HL-60 (cell line): ENCODE measurements around the gene CFAP45.
"Not testable (repeated sequence)": the region's sequence is repeated elsewhere in the genome, so short reads cannot be mapped to it uniquely, and the experiment has no call there.

Experiments used
- DNase-seq, 2 experiments: peaks; one replicate each; pipeline ENCODE4 v3.0.0-alpha.2; 2010 to 2020; ENCODE audit warnings: low read depth in 1 of 2, low spot score in 1 of 2
- H3K27ac ChIP-seq: fragments of 250-450 bp; sonication (Bioruptor Pico); replicated peaks from 2 replicates; pipeline ENCODE4 v1.5.1; 2020; ENCODE audit warnings: mild to moderate bottlenecking, moderate library complexity
- H3K27me3 ChIP-seq: fragments of 250-450 bp; sonication (Bioruptor Pico); 2 replicates; pipeline ENCODE4 v1.5.1; 2021; ENCODE audit warnings: mild to moderate bottlenecking, moderate library complexity; ENCODE audit not compliant: insufficient read depth, poor library complexity, severe bottlenecking
- H3K4me3 ChIP-seq: replicated peaks from 2 replicates; pipeline ENCODE4 v1.5.1; 2011; ENCODE audit warnings: mild to moderate bottlenecking, control low read depth, low read length; ENCODE audit not compliant: insufficient read depth
- GABPA ChIP-seq: IDR thresholded peaks from 2 replicates; pipeline ENCODE4 v1.6.1; 2012; ENCODE audit warnings: low read depth
- POLR2AphosphoS5 ChIP-seq: IDR thresholded peaks from 2 replicates; pipeline ENCODE4 v1.6.1; 2012; ENCODE audit warnings: low read depth
- SPI1 ChIP-seq: IDR thresholded peaks from 2 replicates; pipeline ENCODE4 v1.6.1; 2012; ENCODE audit warnings: low read depth, mild to moderate bottlenecking, borderline replicate concordance
- TF ChIP-seq, protein P1 (sequence below): IDR thresholded peaks from 2 replicates; pipeline ENCODE4 v1.6.1; 2012; ENCODE audit warnings: low read depth; ENCODE audit not compliant: insufficient replicate concordance
- TF ChIP-seq, protein P2 (sequence below): IDR thresholded peaks from one replicate; pipeline ENCODE4 v1.5.1; 2011; ENCODE audit warnings: low read length, control low read depth, inconsistent platforms; ENCODE audit not compliant: insufficient read depth

Gene CFAP45

GRCh38 chr1:159900755-159901360 lies 893 bp upstream of the CFAP45 start:
- TF ChIP-seq, protein P1, sequence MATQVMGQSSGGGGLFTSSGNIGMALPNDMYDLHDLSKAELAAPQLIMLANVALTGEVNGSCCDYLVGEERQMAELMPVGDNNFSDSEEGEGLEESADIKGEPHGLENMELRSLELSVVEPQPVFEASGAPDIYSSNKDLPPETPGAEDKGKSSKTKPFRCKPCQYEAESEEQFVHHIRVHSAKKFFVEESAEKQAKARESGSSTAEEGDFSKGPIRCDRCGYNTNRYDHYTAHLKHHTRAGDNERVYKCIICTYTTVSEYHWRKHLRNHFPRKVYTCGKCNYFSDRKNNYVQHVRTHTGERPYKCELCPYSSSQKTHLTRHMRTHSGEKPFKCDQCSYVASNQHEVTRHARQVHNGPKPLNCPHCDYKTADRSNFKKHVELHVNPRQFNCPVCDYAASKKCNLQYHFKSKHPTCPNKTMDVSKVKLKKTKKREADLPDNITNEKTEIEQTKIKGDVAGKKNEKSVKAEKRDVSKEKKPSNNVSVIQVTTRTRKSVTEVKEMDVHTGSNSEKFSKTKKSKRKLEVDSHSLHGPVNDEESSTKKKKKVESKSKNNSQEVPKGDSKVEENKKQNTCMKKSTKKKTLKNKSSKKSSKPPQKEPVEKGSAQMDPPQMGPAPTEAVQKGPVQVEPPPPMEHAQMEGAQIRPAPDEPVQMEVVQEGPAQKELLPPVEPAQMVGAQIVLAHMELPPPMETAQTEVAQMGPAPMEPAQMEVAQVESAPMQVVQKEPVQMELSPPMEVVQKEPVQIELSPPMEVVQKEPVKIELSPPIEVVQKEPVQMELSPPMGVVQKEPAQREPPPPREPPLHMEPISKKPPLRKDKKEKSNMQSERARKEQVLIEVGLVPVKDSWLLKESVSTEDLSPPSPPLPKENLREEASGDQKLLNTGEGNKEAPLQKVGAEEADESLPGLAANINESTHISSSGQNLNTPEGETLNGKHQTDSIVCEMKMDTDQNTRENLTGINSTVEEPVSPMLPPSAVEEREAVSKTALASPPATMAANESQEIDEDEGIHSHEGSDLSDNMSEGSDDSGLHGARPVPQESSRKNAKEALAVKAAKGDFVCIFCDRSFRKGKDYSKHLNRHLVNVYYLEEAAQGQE, result no peak
- no peak for TF ChIP-seq SPI1
- TF ChIP-seq POLR2AphosphoS5, result no peak
- TF ChIP-seq, protein P2, sequence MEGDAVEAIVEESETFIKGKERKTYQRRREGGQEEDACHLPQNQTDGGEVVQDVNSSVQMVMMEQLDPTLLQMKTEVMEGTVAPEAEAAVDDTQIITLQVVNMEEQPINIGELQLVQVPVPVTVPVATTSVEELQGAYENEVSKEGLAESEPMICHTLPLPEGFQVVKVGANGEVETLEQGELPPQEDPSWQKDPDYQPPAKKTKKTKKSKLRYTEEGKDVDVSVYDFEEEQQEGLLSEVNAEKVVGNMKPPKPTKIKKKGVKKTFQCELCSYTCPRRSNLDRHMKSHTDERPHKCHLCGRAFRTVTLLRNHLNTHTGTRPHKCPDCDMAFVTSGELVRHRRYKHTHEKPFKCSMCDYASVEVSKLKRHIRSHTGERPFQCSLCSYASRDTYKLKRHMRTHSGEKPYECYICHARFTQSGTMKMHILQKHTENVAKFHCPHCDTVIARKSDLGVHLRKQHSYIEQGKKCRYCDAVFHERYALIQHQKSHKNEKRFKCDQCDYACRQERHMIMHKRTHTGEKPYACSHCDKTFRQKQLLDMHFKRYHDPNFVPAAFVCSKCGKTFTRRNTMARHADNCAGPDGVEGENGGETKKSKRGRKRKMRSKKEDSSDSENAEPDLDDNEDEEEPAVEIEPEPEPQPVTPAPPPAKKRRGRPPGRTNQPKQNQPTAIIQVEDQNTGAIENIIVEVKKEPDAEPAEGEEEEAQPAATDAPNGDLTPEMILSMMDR, result no peak
- TF ChIP-seq GABPA, result no peak
- no peak overlapping the region for H3K4me3 ChIP-seq
- DNase-seq, result no peak

DNA sequence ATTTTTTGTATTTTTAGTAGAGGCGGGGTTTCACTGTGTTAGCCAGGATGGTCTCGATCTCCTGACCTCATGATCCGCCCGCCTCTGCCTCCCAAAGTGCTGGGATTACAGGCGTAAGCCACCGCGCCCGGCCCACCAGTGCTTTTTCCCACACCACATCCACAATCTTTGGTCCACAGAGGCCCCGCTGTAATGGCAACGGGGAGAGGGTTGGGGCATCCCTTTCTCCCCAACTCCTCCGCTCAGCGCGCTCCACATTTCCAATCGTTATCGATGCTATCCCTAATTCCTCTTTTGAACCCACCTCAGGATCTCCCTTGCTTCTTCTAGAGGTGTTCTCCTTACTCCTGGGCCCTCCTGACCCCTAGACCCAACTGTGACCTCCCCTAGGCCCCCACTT lies 331 bp downstream of the CFAP45 start:
- not testable (repeated sequence) for H3K27ac ChIP-seq, H3K4me3 ChIP-seq, H3K27me3 ChIP-seq, DNase-seq

More at GRCh38 chr1:159900755-159901360, 893 bp upstream of the CFAP45 start:
- Histone ChIP-seq H3K27ac (no peak overlapping the region; the same call in 1 of the 2 replicates), H3K27me3 (no peaks in the 10 kb centered on the region)

- Histone ChIP-seq H3K4me3 (no peak overlapping the region), H3K27me3 (no peaks in the 10 kb centered on the region), H3K27ac (peak overlapping the region; percentile 49)
- TF ChIP-seq, protein P2, result no peak
- TF ChIP-seq, protein P1, result no peak
- TF ChIP-seq POLR2AphosphoS5, result no peak
- TF ChIP-seq SPI1, result no peak
- TF ChIP-seq GABPA, result no peak
- no peak for DNase-seq
Measured at GRCh38 chr1:159898527-159898926, 1.4 kb downstream of the CFAP45 start.

- no peaks in the 10 kb centered on the region for H3K27me3 ChIP-seq
- DNase-seq, result peak in 1 of 2 experiments; percentile 64
- no peak for TF ChIP-seq SPI1
- H3K27ac ChIP-seq, result peak overlapping the region; percentile 49
- no peak overlapping the region for H3K4me3 ChIP-seq
Measured at GRCh38 chr1:159897962-159898361, 2.0 kb downstream of the CFAP45 start.

GRCh38 chr1:159896546-159896930 lies 3.4 kb downstream of the CFAP45 start:
- no peak for DNase-seq
- Histone ChIP-seq H3K27me3 (no peaks in the 10 kb centered on the region), H3K27ac (no peak overlapping the region), H3K4me3 (no peak overlapping the region)
- TF ChIP-seq POLR2AphosphoS5, result no peak
- TF ChIP-seq, protein P2, result no peak
- no peak for TF ChIP-seq GABPA
- TF ChIP-seq, protein P1, result no peak
- no peak for TF ChIP-seq SPI1
